IMR-90 (cell line): ENCODE measurements around the gene IFI27L1.

Experiments
- CEBPB ChIP-seq: IDR thresholded peaks from 2 replicates; pipeline ENCODE4 v1.6.1; 2012; ENCODE audit warnings: low read depth, low read length, improper control_type of control experiment
- CHD1 ChIP-seq: IDR thresholded peaks from 2 replicates; pipeline ENCODE4 v1.6.1; 2012; ENCODE audit warnings: low read depth, low read length, improper control_type of control experiment
- ELK1 ChIP-seq: fragments of 150-350 bp; IDR thresholded peaks from 2 replicates; pipeline ENCODE4 v1.6.1; 2016; ENCODE audit warnings: low read depth, mild to moderate bottlenecking, low read length, moderate library complexity, borderline replicate concordance
- FOS ChIP-seq: fragments of 150-350 bp; IDR thresholded peaks from 2 replicates; pipeline ENCODE4 v1.6.1; 2016; ENCODE audit warnings: low read depth, low read length
- MAZ ChIP-seq: IDR thresholded peaks from 2 replicates; pipeline ENCODE4 v1.6.1; 2012; ENCODE audit warnings: low read depth, mild to moderate bottlenecking, low read length, improper control_type of control experiment, moderate library complexity, borderline replicate concordance
- MXI1 ChIP-seq: IDR thresholded peaks from 2 replicates; pipeline ENCODE4 v1.6.1; 2012; ENCODE audit warnings: low read depth, mild to moderate bottlenecking, low read length, moderate library complexity, borderline replicate concordance
- POLR2A ChIP-seq: IDR thresholded peaks from 2 replicates; pipeline ENCODE4 v1.6.1; 2012; ENCODE audit warnings: mild to moderate bottlenecking, low read depth, low read length
- RAD21 ChIP-seq: IDR thresholded peaks from 2 replicates; pipeline ENCODE4 v1.6.1; 2012; ENCODE audit warnings: low read length, improper control_type of control experiment
- RCOR1 ChIP-seq: IDR thresholded peaks from 2 replicates; pipeline ENCODE4 v1.6.1; 2012; ENCODE audit warnings: mild to moderate bottlenecking, low read length, improper control_type of control experiment; ENCODE audit not compliant: insufficient replicate concordance
- USF2 ChIP-seq: fragments of 150-350 bp; IDR thresholded peaks from 2 replicates; pipeline ENCODE4 v1.6.1; 2017; ENCODE audit warnings: mild to moderate bottlenecking, antibody characterized with exemption, low read length, low read depth
- TF ChIP-seq, protein P1 (sequence below): conservative IDR thresholded peaks from 2 replicates; pipeline ENCODE4 v1.5.1; 2012; ENCODE audit warnings: mild to moderate bottlenecking, low read depth, low read length, improper control_type of control experiment

GRCh38 chr14:94080621-94081385, at the start of gene IFI27L1, which contains the start of gene DDX24:
- no peak for TF ChIP-seq ELK1
- TF ChIP-seq POLR2A: peak; percentile 95
- TF ChIP-seq CHD1: no peak
- TF ChIP-seq, protein P1, sequence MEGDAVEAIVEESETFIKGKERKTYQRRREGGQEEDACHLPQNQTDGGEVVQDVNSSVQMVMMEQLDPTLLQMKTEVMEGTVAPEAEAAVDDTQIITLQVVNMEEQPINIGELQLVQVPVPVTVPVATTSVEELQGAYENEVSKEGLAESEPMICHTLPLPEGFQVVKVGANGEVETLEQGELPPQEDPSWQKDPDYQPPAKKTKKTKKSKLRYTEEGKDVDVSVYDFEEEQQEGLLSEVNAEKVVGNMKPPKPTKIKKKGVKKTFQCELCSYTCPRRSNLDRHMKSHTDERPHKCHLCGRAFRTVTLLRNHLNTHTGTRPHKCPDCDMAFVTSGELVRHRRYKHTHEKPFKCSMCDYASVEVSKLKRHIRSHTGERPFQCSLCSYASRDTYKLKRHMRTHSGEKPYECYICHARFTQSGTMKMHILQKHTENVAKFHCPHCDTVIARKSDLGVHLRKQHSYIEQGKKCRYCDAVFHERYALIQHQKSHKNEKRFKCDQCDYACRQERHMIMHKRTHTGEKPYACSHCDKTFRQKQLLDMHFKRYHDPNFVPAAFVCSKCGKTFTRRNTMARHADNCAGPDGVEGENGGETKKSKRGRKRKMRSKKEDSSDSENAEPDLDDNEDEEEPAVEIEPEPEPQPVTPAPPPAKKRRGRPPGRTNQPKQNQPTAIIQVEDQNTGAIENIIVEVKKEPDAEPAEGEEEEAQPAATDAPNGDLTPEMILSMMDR: no peak
- no peak for TF ChIP-seq MAZ
- TF ChIP-seq RCOR1: no peak
- TF ChIP-seq RAD21: no peak
- peak; percentile 4; the same call in 1 of the 2 replicates for TF ChIP-seq USF2
- TF ChIP-seq MXI1: peak; percentile 90
- no peak for TF ChIP-seq CEBPB
- 0 out of 2 replicates have a peak, but pooled peaks have one; percentile 4 for TF ChIP-seq FOS
